Measurements from ENCODE around the gene KCNK17.

The KCNK17 gene

GRCh38 chr6:39319621-39320362 lies 5.6 kb upstream of the KCNK17 start:
- Mint-ChIP-seq H3K4me1 (no peaks in the 10 kb centered on the region), H3K27me3 (peaks cover 13% of the 10 kb centered on the region), H3K27ac (no peak overlapping the region), H3K4me3 (no peak overlapping the region), H3K9me3 (no peaks in the 10 kb centered on the region), H3K36me3 (no peaks in the 10 kb centered on the region)

DNA sequence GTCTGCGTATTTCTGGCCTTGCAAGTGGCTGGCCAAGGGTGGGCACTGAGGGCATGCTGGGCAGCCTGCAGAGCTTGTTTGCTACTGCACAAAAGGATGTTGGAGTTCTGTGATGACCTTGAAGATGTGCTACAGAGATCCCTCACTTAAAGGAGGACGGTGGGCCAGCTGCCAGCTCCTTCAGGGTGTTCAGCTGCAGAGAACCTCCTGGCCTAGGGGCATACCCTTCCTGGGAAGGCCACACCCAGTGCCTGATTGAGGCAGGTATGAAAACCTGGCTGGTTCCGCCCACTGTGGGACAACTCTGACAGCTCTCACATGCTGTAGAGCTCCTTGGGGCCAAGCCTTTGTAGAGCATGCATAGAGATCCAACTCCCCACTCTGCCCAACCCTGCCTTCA lies 3.0 kb upstream of the KCNK17 start:
- H3K4me1 Mint-ChIP-seq: no peaks in the 10 kb centered on the region
- no peak overlapping the region for H3K27ac Mint-ChIP-seq
- no peak overlapping the region for H3K4me3 Mint-ChIP-seq
- H3K9me3 Mint-ChIP-seq: no peaks in the 10 kb centered on the region
- no peaks in the 10 kb centered on the region for H3K36me3 Mint-ChIP-seq
- H3K27me3 Mint-ChIP-seq: peaks cover 16% of the 10 kb centered on the region

DNA sequence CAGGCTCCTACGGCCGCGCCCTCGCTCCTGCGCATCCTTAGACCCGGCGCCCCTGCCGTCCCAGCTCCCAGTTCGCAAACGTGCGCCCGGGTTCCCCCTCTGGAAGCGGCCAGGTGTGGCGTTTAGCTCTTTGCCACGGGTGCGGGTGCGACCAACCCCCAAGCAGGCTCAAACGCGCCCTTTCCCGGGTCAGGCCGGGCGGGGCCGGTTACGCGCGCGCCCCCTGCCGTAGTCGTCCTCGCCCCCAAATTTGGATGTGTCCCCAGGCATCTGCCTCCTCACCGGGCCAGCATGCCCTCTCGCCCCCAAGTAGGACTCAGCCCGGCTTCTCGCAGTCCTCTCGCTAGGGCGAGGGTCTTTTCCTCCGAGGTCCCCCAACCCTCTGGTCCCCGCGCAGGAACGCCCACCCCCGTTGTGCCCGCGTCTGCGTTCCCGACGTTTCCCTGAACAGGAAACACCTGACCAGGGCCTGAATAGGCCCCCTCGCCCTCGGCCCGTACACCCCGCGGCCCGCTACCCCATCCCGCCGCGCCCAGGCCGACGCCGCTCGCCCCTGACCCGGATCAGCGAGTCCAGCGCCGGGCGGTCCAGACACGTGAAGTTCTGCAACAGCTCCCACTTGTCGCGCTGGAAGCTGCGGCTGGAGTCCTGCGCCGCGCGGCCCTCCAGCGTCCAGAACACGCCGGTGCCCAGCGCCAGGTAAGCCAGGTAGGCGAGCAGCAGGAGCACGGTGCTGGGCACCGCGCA lies 520 bp downstream of the KCNK17 start:
- Mint-ChIP-seq H3K9me3 (no peaks in the 10 kb centered on the region), H3K27me3 (peaks cover 23% of the 10 kb centered on the region), H3K4me1 (no peaks in the 10 kb centered on the region), H3K27ac (no peak overlapping the region), H3K4me3 (peak overlapping the region; percentile 26), H3K36me3 (no peaks in the 10 kb centered on the region)

DNA sequence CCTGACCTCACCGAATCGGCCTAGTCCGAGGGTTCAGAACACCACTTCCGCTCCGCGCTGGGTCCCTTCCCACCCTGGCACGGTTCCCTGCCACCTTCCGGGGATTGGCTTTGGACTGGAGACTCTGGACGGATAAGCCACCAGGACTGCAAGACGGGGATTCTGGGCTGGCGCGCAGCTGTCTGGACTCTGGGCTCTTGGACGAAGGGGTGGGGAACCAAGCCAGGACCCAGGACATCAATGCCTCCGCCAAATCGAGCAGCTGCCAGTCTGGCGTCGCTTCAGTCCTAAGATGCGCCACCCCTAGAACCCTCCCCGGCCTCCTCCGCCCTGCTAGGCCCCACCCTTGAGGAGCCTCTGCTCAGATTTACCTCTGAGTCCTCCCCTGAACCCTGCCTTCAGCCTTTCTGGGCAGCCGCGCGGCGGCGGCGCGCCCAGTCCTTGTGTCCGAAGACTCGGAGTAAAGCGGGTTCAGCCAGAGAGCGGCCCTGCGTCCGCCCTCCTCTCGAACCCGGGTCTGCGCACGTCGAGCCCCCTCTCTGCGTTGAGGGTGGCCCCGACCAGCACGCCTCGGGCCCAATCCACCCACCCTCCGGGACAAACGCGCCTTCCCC lies 1.2 kb downstream of the KCNK17 start:
- H3K9me3 Mint-ChIP-seq: no peaks in the 10 kb centered on the region
- no peak overlapping the region for H3K27ac Mint-ChIP-seq
- no peaks in the 10 kb centered on the region for H3K4me1 Mint-ChIP-seq
- peaks cover 23% of the 10 kb centered on the region for H3K27me3 Mint-ChIP-seq
- no peaks in the 10 kb centered on the region for H3K36me3 Mint-ChIP-seq
- H3K4me3 Mint-ChIP-seq: no peak overlapping the region

DNA sequence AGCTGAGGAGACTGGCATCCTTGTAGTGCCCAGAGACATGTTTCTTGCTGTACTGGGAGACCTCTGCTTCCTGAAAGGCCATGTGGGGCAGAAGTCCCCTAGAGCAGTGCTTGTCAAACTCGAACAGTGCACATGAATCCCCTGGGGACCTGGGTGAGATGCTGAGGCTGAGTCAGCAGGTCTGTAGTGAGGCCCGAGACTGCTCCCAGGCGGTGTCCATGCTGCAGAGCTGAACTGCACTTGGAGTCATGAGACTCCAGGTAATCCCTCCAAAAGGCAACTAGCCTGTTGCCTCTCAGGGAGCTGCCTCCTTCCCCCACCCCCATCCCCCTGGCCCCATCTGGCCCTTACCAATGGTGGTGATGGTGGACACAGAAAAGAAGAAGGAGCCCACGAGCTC lies 3.7 kb downstream of the KCNK17 start:
- Mint-ChIP-seq H3K4me1 (no peaks in the 10 kb centered on the region), H3K36me3 (no peaks in the 10 kb centered on the region), H3K4me3 (no peak overlapping the region), H3K27ac (no peak overlapping the region), H3K27me3 (peaks cover 15% of the 10 kb centered on the region), H3K9me3 (no peaks in the 10 kb centered on the region)

DNA sequence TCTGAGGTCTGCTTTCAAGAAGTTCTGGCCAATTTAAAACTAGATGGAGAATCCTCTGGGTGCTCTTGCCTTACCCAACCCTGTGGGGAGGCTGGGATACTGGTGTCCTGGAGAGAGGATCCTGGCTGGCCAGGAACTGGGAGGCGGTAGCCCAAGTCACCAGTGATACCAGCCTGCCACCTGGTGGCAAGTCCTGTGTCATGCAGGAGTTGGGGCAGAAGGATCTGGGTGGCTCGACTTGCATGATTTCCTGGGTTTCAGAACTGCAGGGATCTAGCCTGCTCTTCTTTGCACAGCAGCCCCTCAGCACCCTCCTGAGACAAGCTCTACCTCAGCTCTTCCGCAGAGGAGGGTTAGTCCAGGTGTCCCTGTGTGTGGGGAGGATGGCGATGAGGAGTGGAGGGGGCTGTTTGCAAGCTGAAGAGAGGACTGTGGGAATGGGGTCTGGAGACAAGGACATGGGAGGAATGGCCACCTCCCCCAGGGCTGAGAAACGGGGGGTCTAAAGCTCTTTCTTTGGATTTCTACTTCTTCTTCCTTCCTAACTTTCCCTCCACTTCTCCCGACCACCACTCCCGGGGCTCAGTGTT lies 4.2 kb downstream of the KCNK17 start:
- H3K27ac Mint-ChIP-seq: no peak overlapping the region
- no peaks in the 10 kb centered on the region for H3K36me3 Mint-ChIP-seq
- no peaks in the 10 kb centered on the region for H3K9me3 Mint-ChIP-seq
- H3K4me3 Mint-ChIP-seq: no peak overlapping the region
- peaks cover 13% of the 10 kb centered on the region for H3K27me3 Mint-ChIP-seq
- no peaks in the 10 kb centered on the region for H3K4me1 Mint-ChIP-seq

DNA sequence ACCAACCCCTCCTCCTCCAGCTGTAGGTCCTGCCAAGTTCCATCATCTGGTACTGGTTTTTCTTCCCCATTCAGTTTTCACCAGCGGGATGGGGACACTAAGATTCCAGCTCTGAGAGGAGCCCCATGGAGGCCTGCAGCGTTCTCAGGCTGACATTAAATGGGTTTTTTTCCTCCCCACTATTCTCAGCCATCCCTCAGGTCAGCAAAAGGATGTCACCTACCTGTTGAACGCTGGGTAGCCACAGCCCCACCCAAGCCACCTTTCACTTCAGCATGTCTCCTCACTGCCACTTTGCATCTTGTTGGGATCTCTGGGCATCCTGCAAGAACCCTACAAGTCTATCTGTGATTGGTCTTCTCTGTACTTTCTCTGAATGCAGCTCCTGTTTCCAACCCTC lies 6.8 kb downstream of the KCNK17 start:
- Mint-ChIP-seq H3K27me3 (peaks cover 9% of the 10 kb centered on the region), H3K36me3 (no peaks in the 10 kb centered on the region), H3K4me3 (no peak overlapping the region), H3K4me1 (peaks cover 3% of the 10 kb centered on the region), H3K27ac (no peak overlapping the region), H3K9me3 (no peaks in the 10 kb centered on the region)

DNA sequence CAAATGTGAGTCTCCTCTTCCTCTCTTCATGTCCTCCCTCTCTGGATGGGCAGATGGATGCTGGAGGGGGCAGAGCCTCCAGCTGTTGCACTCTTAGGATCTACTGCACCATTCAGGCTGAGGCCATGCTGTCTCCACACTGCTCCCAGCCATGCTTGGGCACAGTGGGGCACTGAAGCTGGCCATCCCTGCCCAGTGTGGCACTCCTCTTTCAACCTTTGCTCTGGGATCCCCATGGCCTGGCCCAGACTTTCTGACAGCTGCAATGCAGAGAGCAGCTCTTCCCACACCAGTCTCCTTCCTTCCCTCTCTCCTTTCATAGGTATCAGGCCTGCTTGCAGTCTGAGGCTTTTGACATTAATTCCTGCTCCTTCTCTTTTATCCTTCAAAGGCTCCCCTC lies 9.3 kb downstream of the KCNK17 start:
- H3K4me3 Mint-ChIP-seq: no peak overlapping the region
- H3K27me3 Mint-ChIP-seq: no peaks in the 10 kb centered on the region
- H3K9me3 Mint-ChIP-seq: no peaks in the 10 kb centered on the region
- peaks cover 3% of the 10 kb centered on the region for H3K4me1 Mint-ChIP-seq
- no peak overlapping the region for H3K27ac Mint-ChIP-seq
- H3K36me3 Mint-ChIP-seq: no peaks in the 10 kb centered on the region

- Mint-ChIP-seq H3K36me3 (no peaks in the 10 kb centered on the region), H3K27ac (no peak overlapping the region), H3K27me3 (no peaks in the 10 kb centered on the region), H3K9me3 (no peaks in the 10 kb centered on the region), H3K4me1 (peaks cover 3% of the 10 kb centered on the region), H3K4me3 (no peak overlapping the region)
Measured at GRCh38 chr6:39303425-39304153, 10.6 kb downstream of the KCNK17 start.

- Mint-ChIP-seq H3K4me3 (peak overlapping the region; percentile 78), H3K9me3 (no peaks in the 10 kb centered on the region), H3K36me3 (no peaks in the 10 kb centered on the region), H3K27ac (no peak overlapping the region), H3K4me1 (peaks cover 3% of the 10 kb centered on the region), H3K27me3 (no peaks in the 10 kb centered on the region)
Measured at GRCh38 chr6:39302669-39303424, 11.4 kb downstream of the KCNK17 start.

GRCh38 chr6:39302011-39302410 lies 12.2 kb downstream of the KCNK17 start:
- Mint-ChIP-seq H3K36me3 (no peaks in the 10 kb centered on the region), H3K27me3 (no peaks in the 10 kb centered on the region), H3K4me3 (no peak overlapping the region), H3K9me3 (no peaks in the 10 kb centered on the region), H3K27ac (no peak overlapping the region), H3K4me1 (peaks cover 3% of the 10 kb centered on the region)

DNA sequence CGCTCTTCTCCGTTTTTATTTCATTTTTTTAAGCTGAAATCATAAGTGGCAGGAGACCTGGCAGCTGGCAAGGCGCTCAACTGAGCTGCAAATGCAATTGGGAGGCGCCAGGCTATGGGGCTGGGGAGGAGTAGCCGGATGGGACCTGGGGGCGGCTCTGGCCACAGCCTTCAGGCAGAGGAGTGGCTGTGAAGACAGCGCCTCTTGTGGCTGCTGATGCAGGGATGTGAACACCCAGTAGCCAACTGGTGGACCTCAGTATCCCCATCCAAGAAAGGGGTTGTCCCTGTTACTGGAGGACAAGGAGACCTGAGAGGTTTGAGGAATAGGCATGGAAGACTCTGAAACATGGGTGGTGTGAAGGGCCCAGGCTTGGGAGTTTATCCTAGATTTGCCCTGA lies 12.6 kb downstream of the KCNK17 start:
- Mint-ChIP-seq H3K4me3 (no peak overlapping the region), H3K36me3 (no peaks in the 10 kb centered on the region), H3K9me3 (no peaks in the 10 kb centered on the region), H3K27me3 (no peaks in the 10 kb centered on the region), H3K4me1 (peaks cover 3% of the 10 kb centered on the region), H3K27ac (no peak overlapping the region)

DNA sequence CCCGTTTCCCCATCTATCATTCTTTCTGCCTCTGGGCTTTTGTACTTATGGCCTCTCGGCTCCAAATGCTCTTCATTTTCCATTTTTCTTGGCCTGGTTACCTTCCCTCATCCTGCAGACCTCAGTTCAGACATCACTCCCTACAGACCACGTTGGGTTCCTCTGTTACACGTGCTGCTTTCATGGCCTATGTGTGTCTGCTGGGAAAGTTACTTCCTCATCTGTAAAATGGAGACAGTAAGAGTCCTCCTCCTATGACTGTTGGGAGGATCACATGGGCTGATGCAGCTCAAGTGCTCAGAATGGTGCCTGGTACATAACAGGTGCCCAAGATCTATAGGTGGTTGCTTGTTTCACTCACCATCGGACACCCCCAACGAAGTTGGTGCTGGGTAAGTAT lies 13.5 kb downstream of the KCNK17 start:
- Mint-ChIP-seq H3K27me3 (no peaks in the 10 kb centered on the region), H3K36me3 (no peaks in the 10 kb centered on the region), H3K9me3 (no peaks in the 10 kb centered on the region), H3K27ac (no peak overlapping the region), H3K4me1 (peaks cover 3% of the 10 kb centered on the region), H3K4me3 (no peak overlapping the region)

- Mint-ChIP-seq H3K4me3 (no peak overlapping the region), H3K9me3 (no peaks in the 10 kb centered on the region), H3K4me1 (peaks cover 3% of the 10 kb centered on the region), H3K27ac (no peak overlapping the region), H3K27me3 (no peaks in the 10 kb centered on the region), H3K36me3 (no peaks in the 10 kb centered on the region)
Measured at GRCh38 chr6:39298061-39298460, 16.2 kb downstream of the KCNK17 start.
